Measurements from ENCODE around the gene KDM3A. TPM values are rescaled to one million over a fixed set of nuclear protein-coding genes. Genes with fewer than 3 reads are reported as not detected.

The KDM3A gene
- total and polyA plus RNA-seq, 10 of the 15 experiments (the other 5 are each of a cell fraction or from before 2014, with no cell fraction given), result 3.8 to 102 (median 11.1) TPM

- Histone ChIP-seq H3K36me3 (ENCODE audit: control insufficient read depth in 2 of 2, insufficient read depth in 2 of 2, low read length in 1 of 2) (peaks cover 0 to 34% of the 10 kb centered on the region in 2 experiments; a peak in 3 of 4 replicates), H3K4me2 (ENCODE audit: control insufficient read depth, insufficient read depth) (no peak overlapping the region), H4K20me1 (ENCODE audit: control insufficient read depth, insufficient read depth) (0 out of 2 replicates have a peak, but pooled peaks cover 2% of the 10 kb centered on the region), H3K79me2 (ENCODE audit: control insufficient read depth, insufficient read depth, low read length) (no peaks in the 10 kb centered on the region), H3K9ac (ENCODE audit: control insufficient read depth, insufficient read depth, low read length) (no peak overlapping the region), H2AFZ (ENCODE audit: control insufficient read depth, low read depth, low read length) (no peak overlapping the region), H3K27me3 (replicated peaks in 1 of 2; ENCODE audit: control insufficient read depth in 2 of 2, insufficient read depth in 2 of 2, low read length in 1 of 2) (no peaks in the 10 kb centered on the region), H3K4me1 (ENCODE audit: control insufficient read depth, insufficient read depth, low read length) (no peaks in the 10 kb centered on the region), H3K9me3 (replicated peaks; ENCODE audit: control insufficient read depth, insufficient read depth, low read length) (peaks cover 22% of the 10 kb centered on the region), H3K27ac (ENCODE audit: control insufficient read depth, insufficient read depth) (no peak overlapping the region), H3K4me3 (no peak overlapping the region)
- no peak for FAIRE-seq
- no peak for DNase-seq (ENCODE audit: low read depth, low spot score)
- ChIA-PET RAD21 (ENCODE audit: unreplicated experiment) (no interaction called here), POLR2A (interaction anchor here (0.6 kb wide), 1 partner anchor 84 kb away, joined by 3 read pairs; no protein-coding TSS in a partner anchor), CTCF (no interaction called here), SMC1A (ENCODE audit: uncharacterized antibody, unreplicated experiment) (interaction anchor here (0.5 kb wide), 1 partner anchor 1521 kb away, joined by 3 read pairs; no protein-coding TSS in a partner anchor)
- ATAC-seq, result no peak
- BruUV-seq (replicated peaks), result no TSS peak
- in situ Hi-C loops (cut with MboI) (no loop called here), intact Hi-C loops (cut with micrococcal nuclease; ENCODE audit: unreplicated experiment) (no loop called here)
- WGBS (ENCODE audit: insufficient coverage, insufficient replicate concordance, low lambda C conversion rate, missing lambda C conversion rate), result 81% methylated on average over 3 of the region's 3 CpGs
- TF ChIP-seq SMC3 (IDR thresholded peaks at IDR 0.05; ENCODE audit: borderline replicate concordance, low read length), result no peak
- no peak for TF ChIP-seq ZZZ3 (IDR thresholded peaks at IDR 0.05; ENCODE audit: control insufficient read depth, insufficient read length, low read depth)
- no peak for TF ChIP-seq PML (IDR thresholded peaks at IDR 0.05; ENCODE audit: low read length)
- TF ChIP-seq SPI1 (IDR thresholded peaks at IDR 0.05; ENCODE audit: borderline replicate concordance, insufficient read depth, low read depth, low read length), result no peak
- no peak for TF ChIP-seq SIN3A (IDR thresholded peaks at IDR 0.05; ENCODE audit: low read depth, low read length)
- no peak for TF ChIP-seq GABPA (IDR thresholded peaks at IDR 0.05; ENCODE audit: low read depth)
- no peak for TF ChIP-seq FOXK2 (IDR thresholded peaks at IDR 0.05)
- TF ChIP-seq ZNF274 (IDR thresholded peaks at IDR 0.05; ENCODE audit: insufficient read depth, insufficient read length), result no peak
- TF ChIP-seq SUZ12 (IDR thresholded peaks at IDR 0.05; ENCODE audit: unreplicated experiment), result no peak
- no peak for TF ChIP-seq SP1 (IDR thresholded peaks at IDR 0.05; ENCODE audit: low read depth, low read length)
- TF ChIP-seq ATF3 (IDR thresholded peaks at IDR 0.05; ENCODE audit: borderline replicate concordance, extremely low read depth, low read depth, low read length), result no peak
- no peak for TF ChIP-seq ZNF24 (IDR thresholded peaks at IDR 0.05)
- TF ChIP-seq TAF1 (IDR thresholded peaks at IDR 0.05; ENCODE audit: borderline replicate concordance, low read depth, low read length), result no peak
- TF ChIP-seq ASH2L (IDR thresholded peaks at IDR 0.05; ENCODE audit: borderline replicate concordance, low read depth), result no peak
- no peak for TF ChIP-seq STAT3 (IDR thresholded peaks at IDR 0.05; ENCODE audit: low read depth, low read length)
- no peak for TF ChIP-seq ZNF687 (IDR thresholded peaks at IDR 0.05)
- TF ChIP-seq CREB1 (IDR thresholded peaks at IDR 0.05; ENCODE audit: low read depth), result no peak
- no peak for TF ChIP-seq EZH2 (IDR thresholded peaks at IDR 0.05; ENCODE audit: borderline replicate concordance, control insufficient read depth, low read depth, low read length)
Observed at GRCh38 chr2:86498468-86499260, 57.5 kb downstream of the KDM3A start.
